GM12878 (cell line): Measurements from ENCODE around the gene NDE1. TPM values are rescaled to one million over a fixed set of nuclear protein-coding genes. Genes with fewer than 3 reads are reported as not detected.
A peak's percentile ranks its signal among the peaks of the same experiment; 100 is the strongest.

ENCODE experiments used
- ASH2L ChIP-seq: fragments of 300-600, 200-600 bp; sonication (generic); IDR thresholded peaks from 2 replicates; pipeline ENCODE4 v1.6.1; 2017; ENCODE audit warnings: low read depth, mild to moderate bottlenecking, borderline replicate concordance
- ATF7 ChIP-seq: fragments of 450-650 bp; IDR thresholded peaks from 2 replicates; pipeline ENCODE4 v1.6.1; 2016; ENCODE audit warnings: low read depth, mild to moderate bottlenecking
- CEBPB ChIP-seq, 2 experiments: fragments of 150-350 bp in 1 of 2; IDR thresholded peaks; 2 replicates each; pipeline ENCODE4 v1.6.1; 2012 to 2014; ENCODE audit warnings: low read depth in 2 of 2, low read length in 2 of 2, borderline replicate concordance in 1 of 2, inconsistent platforms in 1 of 2
- CHD1 ChIP-seq: IDR thresholded peaks from 2 replicates; pipeline ENCODE4 v1.6.1; 2012; ENCODE audit warnings: low read depth, low read length, improper control_type of control experiment
- FOS ChIP-seq: IDR thresholded peaks from 3 replicates; pipeline ENCODE4 v1.6.1; 2011; ENCODE audit warnings: borderline replicate concordance; ENCODE audit not compliant: insufficient read length; ENCODE audit errors: extremely low read depth
- HCFC1 ChIP-seq: fragments of 150-350 bp; IDR thresholded peaks from 2 replicates; pipeline ENCODE4 v1.6.1; 2014; ENCODE audit warnings: low read length
- JUNB ChIP-seq: IDR thresholded peaks from 2 replicates; pipeline ENCODE4 v1.6.1; 2016; ENCODE audit warnings: antibody characterized with exemption, mild to moderate bottlenecking
- KLF5 ChIP-seq: fragments of 450-650 bp; IDR thresholded peaks from 2 replicates; pipeline ENCODE4 v1.6.1; 2014; ENCODE audit warnings: mild to moderate bottlenecking; ENCODE audit not compliant: partially characterized antibody
- MTA3 ChIP-seq: IDR thresholded peaks from 2 replicates; pipeline ENCODE4 v1.6.1; 2012; ENCODE audit warnings: low read length, inconsistent platforms, borderline replicate concordance
- NBN ChIP-seq: fragments of 450-650 bp; IDR thresholded peaks from 2 replicates; pipeline ENCODE4 v1.6.1; 2016
- POLR2AphosphoS5 ChIP-seq: IDR thresholded peaks from 2 replicates; pipeline ENCODE4 v1.6.1; 2011; ENCODE audit warnings: mild to moderate bottlenecking, low read length, inconsistent platforms
- RB1 ChIP-seq: fragments of 450-650 bp; formaldehyde crosslinking; IDR thresholded peaks from 2 replicates; pipeline ENCODE4 v1.6.1; 2017; ENCODE audit warnings: mild to moderate bottlenecking, borderline replicate concordance
- RBBP5 ChIP-seq: fragments of 200-600 bp; sonication (generic); conservative IDR thresholded peaks from 2 replicates; pipeline ENCODE4 v1.6.1; 2016
- RUNX3 ChIP-seq: IDR thresholded peaks from 2 replicates; pipeline ENCODE4 v1.6.1; 2012; ENCODE audit warnings: low read length, inconsistent platforms
- SIN3A ChIP-seq: IDR thresholded peaks from 2 replicates; pipeline ENCODE4 v1.6.1; 2012; ENCODE audit warnings: low read depth, low read length, improper control_type of control experiment
- SMAD1 ChIP-seq: fragments of 450-650 bp; IDR thresholded peaks from 2 replicates; pipeline ENCODE4 v1.6.1; 2018; ENCODE audit warnings: mild to moderate bottlenecking, low read depth; ENCODE audit not compliant: partially characterized antibody
- SMC3 ChIP-seq: IDR thresholded peaks from 2 replicates; pipeline ENCODE4 v1.6.1; 2011; ENCODE audit warnings: low read length, improper control_type of control experiment, borderline replicate concordance
- SP1 ChIP-seq: IDR thresholded peaks from one replicate; pipeline ENCODE4 v1.6.1; 2011; ENCODE audit warnings: low read depth, low read length
- SPI1 ChIP-seq: IDR thresholded peaks from 2 replicates; pipeline ENCODE4 v1.6.1; 2011; ENCODE audit warnings: low read depth, mild to moderate bottlenecking, low read length, moderate library complexity, borderline replicate concordance; ENCODE audit not compliant: insufficient read depth
- TAF1 ChIP-seq: IDR thresholded peaks from 2 replicates; pipeline ENCODE4 v1.6.1; 2011; ENCODE audit warnings: mild to moderate bottlenecking, low read depth, low read length, borderline replicate concordance
- YY1 ChIP-seq: IDR thresholded peaks from 2 replicates; pipeline ENCODE4 v1.6.1; 2011; ENCODE audit warnings: low read depth, mild to moderate bottlenecking, low read length
- ZNF687 ChIP-seq: fragments of 450-650 bp; IDR thresholded peaks from 2 replicates; pipeline ENCODE4 v1.6.1; 2017; ENCODE audit warnings: mild to moderate bottlenecking, moderate library complexity
- polyA plus RNA-seq, 11 experiments: library from polyadenylated mRNA; depleted of rRNA in 4 of 11; unstranded in 6 of 11; stranded (reverse) in 5 of 11; fragments of >200 nt; fragmentation: Nextera tagmentation in 4 of 11; fragmentation: Illumina TruSeq in 1 of 11; extraction: Ambion mirVana in 4 of 11; extraction: Trizol in 1 of 11; gene quantifications; 1 replicate in 1 of 11; 2 replicates in 10 of 11; pipeline versions ENCODE4 v1.2.1 to v1.2.3, GENCODE V29; 2011 to 2016; ENCODE audit warnings: inconsistent platforms in 2 of 11, missing spikeins in 2 of 11, low read depth in 1 of 11
- total RNA-seq, 4 experiments: library from RNA; depleted of rRNA in 3 of 4; stranded (reverse); fragments of >200 nt in 3 of 4; fragmentation: Illumina TruSeq in 1 of 4; extraction: Trizol in 1 of 4; gene quantifications; 2 replicates each; pipeline versions ENCODE4 v1.2.1 to v1.2.3, GENCODE V29; 2013 to 2021
- TF ChIP-seq, protein P1 (sequence below): fragments of 450-650 bp; IDR thresholded peaks from 2 replicates; pipeline ENCODE4 v1.6.1; 2016; ENCODE audit warnings: mild to moderate bottlenecking, moderate library complexity, borderline replicate concordance

NDE1 gene
- total and polyA plus RNA-seq, 10 of the 15 experiments (the other 5 are each of a cell fraction or from before 2014, with no cell fraction given) = 5.7 to 148 (median 87.8) TPM

DNA sequence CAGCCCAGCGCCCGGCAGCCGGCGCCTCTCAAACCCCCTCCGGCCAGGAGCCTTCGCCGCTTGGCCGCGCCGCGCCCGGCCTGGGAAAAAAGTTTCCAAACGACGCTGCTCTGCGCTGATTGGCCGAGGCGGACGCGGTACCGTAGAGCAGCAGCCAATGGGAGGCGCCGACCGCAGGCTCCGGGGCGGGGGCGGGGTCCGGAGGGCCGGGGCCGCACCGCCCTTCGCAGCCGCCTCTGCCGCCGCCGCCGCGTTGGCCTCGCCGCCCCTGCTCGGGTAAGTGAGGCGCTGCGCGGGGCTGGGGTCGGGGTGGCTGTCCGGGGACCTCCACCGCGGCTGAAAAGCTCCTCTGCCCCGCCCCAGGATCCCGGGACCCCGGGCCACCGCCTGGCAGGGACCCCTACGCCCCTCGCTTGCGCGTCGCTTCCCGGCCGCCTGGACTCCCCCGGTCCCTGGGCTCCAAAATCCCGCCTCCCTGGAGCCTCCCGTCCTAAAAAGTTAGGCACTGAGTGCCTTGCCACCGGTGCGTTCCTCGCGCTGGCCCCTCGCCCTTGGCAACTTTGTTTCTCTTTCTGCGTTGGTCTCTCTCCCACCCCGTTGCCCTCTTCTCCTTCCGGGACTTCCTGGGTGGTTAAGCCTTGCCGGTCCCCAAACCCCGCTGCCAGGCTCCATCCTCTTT lies at the start of gene NDE1 (continued):
- peak; percentile 69; the same call in 1 of the 2 replicates for TF ChIP-seq ZNF687
- TF ChIP-seq POLR2AphosphoS5 = peak; percentile 29; the same call in 1 of the 2 replicates
- TF ChIP-seq MTA3 = no peak
- no peak for TF ChIP-seq ASH2L
- TF ChIP-seq CEBPB (IDR thresholded peaks at IDR 0.05; ENCODE audit: borderline replicate concordance in 1 of 2, low read depth in 2 of 2, low read length in 2 of 2) = no peak
- TF ChIP-seq RB1 = peak; percentile 58; the same call in 1 of the 2 replicates
- no peak for TF ChIP-seq HCFC1
- TF ChIP-seq, protein P1, sequence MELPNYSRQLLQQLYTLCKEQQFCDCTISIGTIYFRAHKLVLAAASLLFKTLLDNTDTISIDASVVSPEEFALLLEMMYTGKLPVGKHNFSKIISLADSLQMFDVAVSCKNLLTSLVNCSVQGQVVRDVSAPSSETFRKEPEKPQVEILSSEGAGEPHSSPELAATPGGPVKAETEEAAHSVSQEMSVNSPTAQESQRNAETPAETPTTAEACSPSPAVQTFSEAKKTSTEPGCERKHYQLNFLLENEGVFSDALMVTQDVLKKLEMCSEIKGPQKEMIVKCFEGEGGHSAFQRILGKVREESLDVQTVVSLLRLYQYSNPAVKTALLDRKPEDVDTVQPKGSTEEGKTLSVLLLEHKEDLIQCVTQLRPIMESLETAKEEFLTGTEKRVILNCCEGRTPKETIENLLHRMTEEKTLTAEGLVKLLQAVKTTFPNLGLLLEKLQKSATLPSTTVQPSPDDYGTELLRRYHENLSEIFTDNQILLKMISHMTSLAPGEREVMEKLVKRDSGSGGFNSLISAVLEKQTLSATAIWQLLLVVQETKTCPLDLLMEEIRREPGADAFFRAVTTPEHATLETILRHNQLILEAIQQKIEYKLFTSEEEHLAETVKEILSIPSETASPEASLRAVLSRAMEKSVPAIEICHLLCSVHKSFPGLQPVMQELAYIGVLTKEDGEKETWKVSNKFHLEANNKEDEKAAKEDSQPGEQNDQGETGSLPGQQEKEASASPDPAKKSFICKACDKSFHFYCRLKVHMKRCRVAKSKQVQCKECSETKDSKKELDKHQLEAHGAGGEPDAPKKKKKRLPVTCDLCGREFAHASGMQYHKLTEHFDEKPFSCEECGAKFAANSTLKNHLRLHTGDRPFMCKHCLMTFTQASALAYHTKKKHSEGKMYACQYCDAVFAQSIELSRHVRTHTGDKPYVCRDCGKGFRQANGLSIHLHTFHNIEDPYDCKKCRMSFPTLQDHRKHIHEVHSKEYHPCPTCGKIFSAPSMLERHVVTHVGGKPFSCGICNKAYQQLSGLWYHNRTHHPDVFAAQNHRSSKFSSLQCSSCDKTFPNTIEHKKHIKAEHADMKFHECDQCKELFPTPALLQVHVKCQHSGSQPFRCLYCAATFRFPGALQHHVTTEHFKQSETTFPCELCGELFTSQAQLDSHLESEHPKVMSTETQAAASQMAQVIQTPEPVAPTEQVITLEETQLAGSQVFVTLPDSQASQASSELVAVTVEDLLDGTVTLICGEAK = no peak
- peak; percentile 5 for TF ChIP-seq KLF5
- TF ChIP-seq SMAD1 = no peak
- no peak for TF ChIP-seq SPI1
- TF ChIP-seq TAF1 = 0 out of 2 replicates have a peak, but pooled peaks have one; percentile 6
- TF ChIP-seq SIN3A = no peak; the same call in 1 of the 2 replicates
- peak; percentile 34; the same call in 1 of the 2 replicates for TF ChIP-seq YY1
- TF ChIP-seq JUNB = no peak
- no peak for TF ChIP-seq SMC3
- TF ChIP-seq SP1 = peak; percentile 71
- no peak for TF ChIP-seq RBBP5
- TF ChIP-seq RUNX3 = no peak
- TF ChIP-seq CHD1 = no peak
- no peak for TF ChIP-seq NBN
- TF ChIP-seq ATF7 = no peak
- TF ChIP-seq FOS = no peak
